Loucy (cell line): ENCODE data around the gene AKT1S1.

Experiments used
- H2AFZ ChIP-seq: fragments of 200-600 bp; sonication (generic); 2 replicates; pipeline ENCODE4 v1.6.0; 2016; ENCODE audit warnings: antibody characterized with exemption, mild to moderate bottlenecking, low read length, moderate library complexity
- H3F3A ChIP-seq: fragments of 200-600 bp; 2 replicates; pipeline ENCODE4 v1.6.0; 2016; ENCODE audit warnings: antibody characterized with exemption, low read depth, mild to moderate bottlenecking
- H3K27me3 ChIP-seq: fragments of 200-600 bp; sonication (generic); 2 replicates; pipeline ENCODE4 v1.6.1; 2014; ENCODE audit warnings: low read length, mild to moderate bottlenecking; ENCODE audit not compliant: insufficient read depth, poor library complexity, severe bottlenecking
- H3K36me3 ChIP-seq: fragments of 200-600 bp; sonication (generic); 2 replicates; pipeline ENCODE4 v1.6.1; 2016; ENCODE audit warnings: low read length; ENCODE audit not compliant: insufficient read depth
- H3K4me1 ChIP-seq: fragments of 200-600 bp; sonication (generic); 2 replicates; pipeline ENCODE4 v1.5.1; 2014; ENCODE audit warnings: low read length, mild to moderate bottlenecking; ENCODE audit not compliant: insufficient read depth, poor library complexity, severe bottlenecking
- H3K4me2 ChIP-seq: fragments of 200-600 bp; sonication (generic); 2 replicates; pipeline ENCODE4 v1.6.0; 2014; ENCODE audit warnings: antibody characterized with exemption, low read length, low read depth, mild to moderate bottlenecking; ENCODE audit not compliant: poor library complexity, severe bottlenecking
- H3K4me3 ChIP-seq: fragments of 200-600 bp; sonication (generic); 2 replicates; pipeline ENCODE4 v1.5.1; 2014; ENCODE audit warnings: low read length, mild to moderate bottlenecking, mixed read lengths; ENCODE audit not compliant: poor library complexity, severe bottlenecking
- H3K79me2 ChIP-seq: fragments of 200-600 bp; sonication (generic); 2 replicates; pipeline ENCODE4 v1.6.1; 2014; ENCODE audit warnings: low read length; ENCODE audit not compliant: insufficient read depth
- H3K9ac ChIP-seq: fragments of 200-600 bp; sonication (generic); 2 replicates; pipeline ENCODE4 v1.6.0; 2014; ENCODE audit warnings: mild to moderate bottlenecking, low read depth, low read length, moderate library complexity; ENCODE audit not compliant: poor library complexity, severe bottlenecking
- H3K9me2 ChIP-seq: fragments of 200-600 bp; sonication (generic); replicated peaks from 2 replicates; pipeline ENCODE4 v1.6.1; 2016; ENCODE audit warnings: low read depth, low read length, mixed read lengths
- H3K9me3 ChIP-seq: fragments of 200-600 bp; sonication (generic); 2 replicates; pipeline ENCODE4 v1.6.1; 2014; ENCODE audit warnings: mild to moderate bottlenecking, antibody characterized with exemption, low read length, low read depth; ENCODE audit not compliant: insufficient read depth
- H4K20me1 ChIP-seq: fragments of 200-600 bp; sonication (generic); 2 replicates; pipeline ENCODE4 v1.6.0; 2014; ENCODE audit warnings: antibody characterized with exemption, low read length, mild to moderate bottlenecking; ENCODE audit not compliant: insufficient read depth, poor library complexity, severe bottlenecking
- CTCF ChIP-seq: fragments of 200-600 bp; sonication (generic); conservative IDR thresholded peaks from 2 replicates; pipeline ENCODE4 v1.5.1; 2014; ENCODE audit warnings: mild to moderate bottlenecking, antibody characterized with exemption, low read length
- EZH2phosphoT487 ChIP-seq: fragments of 200-600 bp; IDR thresholded peaks from 2 replicates; pipeline ENCODE4 v1.6.1; 2018; ENCODE audit warnings: antibody characterized with exemption, mild to moderate bottlenecking, moderate library complexity, borderline replicate concordance

The AKT1S1 gene

GRCh38 chr19:49858088-49858985 is 18.8 kb downstream of the AKT1S1 start:
- H4K20me1 ChIP-seq: peaks cover 52% of the 10 kb centered on the region
- H3K79me2 ChIP-seq: peaks cover 24% of the 10 kb centered on the region
- H3K4me2 ChIP-seq: no peak overlapping the region
- H3F3A ChIP-seq: no peaks in the 10 kb centered on the region
- H3K9ac ChIP-seq: no peak overlapping the region
- no peaks in the 10 kb centered on the region for H3K9me2 ChIP-seq
- peaks cover 55% of the 10 kb centered on the region; the same call in 1 of the 2 replicates for H3K36me3 ChIP-seq
- H3K4me1 ChIP-seq: no peaks in the 10 kb centered on the region
- H3K4me3 ChIP-seq: no peak overlapping the region
- no peaks in the 10 kb centered on the region for H3K9me3 ChIP-seq
- no peaks in the 10 kb centered on the region for H3K27me3 ChIP-seq
- H2AFZ ChIP-seq: no peak overlapping the region
- TF ChIP-seq EZH2phosphoT487 (no peak), CTCF (no peak)

- peaks cover 52% of the 10 kb centered on the region for H4K20me1 ChIP-seq
- no peak for TF ChIP-seq CTCF
- TF ChIP-seq EZH2phosphoT487: no peak
Observed at GRCh38 chr19:49857838-49858087, 19.4 kb downstream of the AKT1S1 start.

GRCh38 chr19:49857061-49857837 is 19.9 kb downstream of the AKT1S1 start:
- no peaks in the 10 kb centered on the region for H3K9me2 ChIP-seq
- H3K27me3 ChIP-seq: no peaks in the 10 kb centered on the region
- H3K36me3 ChIP-seq: peaks cover 55% of the 10 kb centered on the region; the same call in 1 of the 2 replicates
- peaks cover 53% of the 10 kb centered on the region for H4K20me1 ChIP-seq
- peaks cover 30% of the 10 kb centered on the region for H3K79me2 ChIP-seq
- no peaks in the 10 kb centered on the region for H3K9me3 ChIP-seq
- no peak overlapping the region for H3K9ac ChIP-seq
- no peak overlapping the region for H2AFZ ChIP-seq
- peaks cover 8% of the 10 kb centered on the region for H3K4me1 ChIP-seq
- H3F3A ChIP-seq: no peaks in the 10 kb centered on the region
- TF ChIP-seq EZH2phosphoT487: no peak
- no peak for TF ChIP-seq CTCF
- H3K4me2 ChIP-seq: no peak overlapping the region
- H3K4me3 ChIP-seq: no peak overlapping the region

More at GRCh38 chr19:49857838-49858087, 19.4 kb downstream of the AKT1S1 start:
- Histone ChIP-seq H3K79me2 (peaks cover 25% of the 10 kb centered on the region), H3K4me1 (peaks cover 3% of the 10 kb centered on the region), H3K9me3 (no peaks in the 10 kb centered on the region), H3K4me2 (no peak overlapping the region), H3K9ac (no peak overlapping the region), H3K27me3 (no peaks in the 10 kb centered on the region), H3F3A (no peaks in the 10 kb centered on the region), H3K36me3 (peaks cover 55% of the 10 kb centered on the region; the same call in 1 of the 2 replicates), H3K9me2 (no peaks in the 10 kb centered on the region), H2AFZ (no peak overlapping the region), H3K4me3 (no peak overlapping the region)
